NCI-H748 (cell line): ENCODE measurements around the gene RAB17.
"Not testable (repeated sequence)": the region's sequence is repeated elsewhere in the genome, so short reads cannot be mapped to it uniquely, and the experiment has no call there.

Experiments used
- DNase-seq: peaks from one replicate; lab custom pipeline; 2025; ENCODE audit not compliant: unreplicated experiment; lab: John Stamatoyannopoulos, UW

Gene RAB17

DNA sequence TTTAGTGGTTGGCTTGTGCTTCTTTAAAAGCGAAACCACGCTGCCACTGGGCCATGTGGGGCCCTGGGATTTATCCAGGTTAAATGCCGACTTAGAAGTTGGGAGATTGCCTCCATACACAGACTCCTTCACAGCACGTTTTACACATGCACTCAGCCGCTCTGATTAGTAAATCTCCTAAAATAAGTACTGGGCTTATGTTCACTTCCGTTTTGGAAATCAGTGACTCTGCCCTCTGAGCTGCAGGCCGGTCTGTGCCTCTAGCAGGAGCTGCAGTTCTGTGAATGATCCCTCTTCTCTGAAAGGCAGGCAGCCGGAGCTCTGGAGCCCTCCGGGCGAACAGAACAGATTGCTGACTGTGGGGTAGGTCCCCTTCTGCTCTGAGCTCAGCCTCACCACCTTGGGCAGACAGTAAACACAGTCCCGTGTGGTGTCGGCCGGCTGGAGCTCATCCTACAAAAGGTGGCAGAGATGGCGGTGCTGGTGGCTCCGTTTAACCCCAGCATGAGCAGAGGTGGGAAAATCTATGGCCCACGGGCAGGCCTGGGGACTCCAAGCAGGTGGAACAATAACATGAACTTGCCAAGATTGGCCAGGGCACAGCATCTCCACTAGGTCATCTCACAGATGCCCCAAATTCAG lies 9.8 kb upstream of the RAB17 start:
- no peak for DNase-seq

DNA sequence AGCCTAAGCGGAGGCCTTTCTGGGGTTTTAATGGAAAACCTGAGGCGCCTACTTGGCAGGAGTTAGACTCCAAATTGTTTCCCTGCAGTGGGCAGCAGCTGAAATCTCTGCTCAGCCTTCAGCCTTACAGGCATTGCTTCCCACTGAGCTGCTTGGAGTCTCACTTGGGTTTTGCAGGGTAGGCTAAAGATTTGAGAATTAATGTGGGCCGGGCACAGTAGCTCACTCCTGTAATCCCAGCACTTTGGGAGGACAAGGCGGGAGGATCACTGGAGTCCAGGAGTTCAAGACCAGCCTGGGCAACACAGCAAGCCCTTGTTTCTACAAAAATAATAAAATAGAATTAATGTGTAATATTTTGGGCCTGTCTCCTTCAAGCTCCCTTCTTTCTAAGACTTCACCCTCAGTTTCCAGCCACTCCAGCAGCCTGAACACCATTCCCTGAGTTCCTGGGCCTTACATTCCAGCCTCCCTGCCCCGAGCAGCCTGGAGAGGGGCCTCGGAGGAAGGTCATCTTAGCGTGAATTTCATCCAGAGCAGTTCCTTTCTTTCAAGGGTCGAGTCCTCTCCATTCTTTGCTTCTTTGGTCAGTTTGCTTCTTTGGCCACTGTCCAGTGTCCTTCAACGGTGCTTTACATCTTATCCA lies 9.1 kb upstream of the RAB17 start:
- no peak for DNase-seq

DNA sequence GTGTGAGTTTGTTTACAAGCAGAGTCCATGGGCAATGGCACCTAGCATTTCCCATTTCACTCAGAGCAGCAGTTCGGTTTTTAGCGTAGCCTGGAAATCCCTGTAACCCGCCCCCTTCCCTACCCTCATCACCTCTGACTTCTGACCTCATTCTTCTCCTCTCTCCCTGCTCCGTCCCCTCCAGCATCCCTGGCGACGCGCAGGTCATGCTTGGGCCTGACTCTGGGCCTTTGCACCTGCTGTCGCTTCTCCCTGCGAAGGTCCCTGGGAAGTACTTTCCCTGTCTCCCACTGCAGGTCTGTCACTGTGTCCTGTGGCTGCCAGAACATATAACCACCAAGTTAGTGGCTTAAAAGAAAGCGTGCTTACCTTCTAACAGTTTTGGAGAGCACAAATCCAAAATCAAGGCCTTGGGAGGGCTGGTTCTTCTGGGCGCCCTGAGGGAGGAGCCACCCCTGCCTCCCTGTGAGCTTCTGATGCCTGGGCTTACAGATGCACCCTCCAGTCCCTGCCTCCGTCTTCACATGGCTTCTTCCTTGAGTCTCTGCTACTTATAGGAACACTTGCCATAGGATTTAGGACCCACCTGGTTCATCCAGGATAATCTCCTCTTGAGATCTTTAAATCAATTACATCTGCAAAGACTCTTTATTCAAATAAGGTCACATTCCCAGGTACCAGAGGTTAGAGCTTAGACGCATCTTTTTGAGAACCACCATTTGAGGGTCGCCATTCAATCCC lies 8.1 kb upstream of the RAB17 start:
- no peak for DNase-seq

DNA sequence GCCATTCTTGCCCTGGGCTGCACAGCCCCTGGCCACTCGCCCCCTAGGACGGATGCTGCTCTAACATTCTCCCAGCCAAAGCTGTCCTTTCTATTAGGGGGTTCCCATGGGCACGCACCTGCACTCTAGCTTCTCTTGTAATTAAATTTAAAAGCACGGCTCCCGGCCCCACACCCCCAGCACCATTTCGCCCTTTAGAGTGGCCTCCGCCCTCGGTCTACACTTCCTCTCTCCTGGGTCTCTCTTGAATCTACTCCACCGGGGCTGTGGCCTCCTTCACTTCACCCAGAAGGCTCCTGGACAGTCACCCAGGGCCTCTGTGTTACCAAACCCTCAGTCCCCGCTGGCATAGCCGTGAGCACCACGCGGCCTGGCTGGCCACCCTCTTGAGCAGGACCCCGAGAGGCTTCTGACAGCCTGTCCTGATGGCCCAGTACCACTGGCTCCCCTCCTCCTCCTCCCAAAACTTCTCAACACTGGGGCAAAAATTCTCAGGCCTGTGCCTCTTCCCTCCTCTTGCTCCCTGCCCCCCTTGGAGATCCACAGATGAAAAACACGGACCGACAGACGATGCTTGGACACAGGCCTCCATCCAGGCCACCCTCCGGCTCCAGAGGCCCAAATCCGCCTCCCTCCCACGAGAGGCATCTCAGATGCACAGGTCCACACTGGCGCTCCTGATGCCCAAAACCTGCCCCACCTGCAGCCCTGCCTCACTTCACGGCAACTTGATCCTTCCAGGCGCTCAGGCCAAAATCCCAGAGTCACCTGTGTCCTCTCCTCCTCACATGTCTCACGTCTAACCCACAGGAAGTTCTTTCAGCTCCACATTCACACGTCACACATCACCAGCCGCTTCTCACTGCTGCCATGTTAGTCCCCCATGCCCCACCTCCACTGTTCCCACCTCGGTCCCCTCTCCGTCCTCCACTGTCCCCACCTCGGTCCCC lies 6.9 kb upstream of the RAB17 start:
- DNase-seq: no peak

DNA sequence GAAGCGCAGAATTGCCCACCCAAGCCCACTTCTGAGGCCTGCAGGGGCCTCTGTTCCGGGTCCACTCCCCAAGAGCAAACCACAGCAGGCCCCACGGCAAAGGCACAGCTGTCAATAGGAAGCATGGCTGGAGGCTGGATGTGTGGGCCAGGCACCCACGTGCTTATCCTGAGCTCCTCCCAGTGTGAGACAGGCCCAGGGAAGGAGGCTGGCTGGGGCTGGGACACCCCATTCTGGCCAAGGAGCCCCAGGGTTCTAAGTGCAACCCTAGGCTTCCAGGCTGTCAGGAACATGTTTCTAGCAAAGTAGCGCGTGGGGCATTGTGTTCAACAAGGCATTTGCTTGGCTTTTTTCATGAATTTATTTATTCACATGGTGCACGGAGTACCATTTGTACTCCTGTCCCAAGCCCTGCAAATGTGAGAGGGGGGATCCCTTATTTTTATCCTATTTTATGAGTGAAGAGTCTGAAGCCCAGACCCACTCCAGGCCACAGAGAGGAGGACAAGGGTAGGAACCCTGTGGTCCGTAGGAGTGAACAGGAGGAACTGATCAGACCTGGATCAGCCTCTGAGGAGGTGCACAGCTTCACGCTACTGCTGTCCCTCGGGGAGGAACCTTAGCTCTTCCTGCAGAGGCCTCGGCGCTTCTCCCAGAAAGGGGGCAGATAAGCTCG lies 6.1 kb upstream of the RAB17 start:
- DNase-seq: no peak

DNA sequence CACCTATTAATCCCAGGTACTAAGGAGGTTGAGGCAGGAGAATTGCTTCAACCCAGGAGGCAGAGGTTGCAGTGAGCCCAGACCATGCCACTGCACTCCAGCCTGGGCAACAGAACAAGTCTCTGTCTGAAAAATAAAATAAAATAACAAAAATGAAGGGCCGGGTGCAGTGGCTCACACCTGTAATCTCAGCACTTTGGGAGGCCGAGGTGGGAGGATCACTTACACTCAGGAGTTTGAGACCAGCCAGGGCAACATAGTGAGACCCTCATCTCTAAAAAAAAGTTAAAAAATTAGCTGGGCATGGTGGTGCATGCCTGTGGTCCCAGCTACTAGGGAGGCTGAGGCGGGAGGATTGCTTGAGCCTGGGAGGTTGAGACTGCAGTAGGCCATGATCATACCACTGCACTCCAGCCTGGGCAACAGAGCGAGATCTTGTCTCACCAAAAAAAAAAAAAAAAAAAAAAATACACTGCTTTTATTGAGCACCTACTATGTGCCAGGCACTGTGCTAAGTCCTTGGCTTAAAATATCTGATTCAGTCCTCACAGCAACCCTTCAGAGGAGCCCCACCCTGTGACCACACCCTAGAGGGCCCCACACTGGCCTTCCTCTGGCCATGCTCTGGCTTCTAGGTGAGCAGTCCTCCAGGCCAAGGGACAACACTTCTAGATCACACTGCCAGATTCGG lies 5.4 kb upstream of the RAB17 start:
- not testable (repeated sequence) for DNase-seq

DNA sequence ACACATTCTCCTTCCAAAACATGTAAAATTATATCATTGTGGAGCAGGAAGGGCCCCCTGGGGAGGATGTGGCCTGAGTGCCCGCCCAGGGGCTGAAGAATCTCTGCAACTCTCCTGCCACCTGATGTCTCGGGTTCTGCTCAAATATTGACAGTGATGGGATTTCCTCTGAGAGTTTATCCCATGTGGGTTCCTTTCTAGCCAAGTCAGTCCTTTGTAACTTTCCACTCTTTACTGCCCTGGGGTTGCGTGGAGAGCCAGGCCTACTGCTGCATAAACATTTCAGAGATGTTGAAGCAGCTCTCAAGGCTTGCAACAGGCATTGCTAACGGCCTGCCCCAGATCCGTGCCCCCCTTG lies 4.0 kb upstream of the RAB17 start:
- no peak for DNase-seq

DNA sequence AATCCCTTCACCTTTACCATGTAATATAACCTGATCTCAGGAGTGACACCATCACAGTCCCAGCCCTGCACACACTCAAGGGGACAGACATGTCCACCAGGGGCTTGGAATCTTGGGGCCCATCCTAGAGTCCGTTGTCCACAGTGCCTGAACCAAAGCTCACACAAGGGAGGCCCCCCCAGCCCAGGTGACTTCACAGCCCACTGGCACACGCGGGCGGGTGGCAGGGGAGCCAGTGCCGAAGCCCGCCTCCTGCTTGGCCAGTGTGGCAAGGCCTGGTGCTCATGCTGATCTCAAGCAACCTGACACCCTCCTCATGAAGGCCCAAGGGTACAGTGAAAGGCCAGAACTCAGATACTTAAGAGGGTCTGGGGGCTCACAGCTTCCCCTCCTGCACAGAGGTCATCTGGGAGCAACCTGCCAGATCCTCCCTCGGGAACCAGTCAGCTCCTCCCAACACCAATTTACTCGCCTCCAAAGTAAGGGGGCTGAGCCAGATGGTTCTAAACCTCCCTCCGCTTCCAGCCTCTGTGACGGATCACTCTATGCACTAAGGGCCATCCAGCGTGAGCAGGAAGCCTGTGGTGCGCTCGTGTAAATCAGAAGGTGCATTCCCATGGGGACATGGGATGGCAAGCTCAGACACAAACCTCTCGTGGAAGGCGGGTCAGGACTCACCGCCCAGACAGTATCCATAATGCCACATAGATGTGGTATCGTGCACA lies 3.2 kb upstream of the RAB17 start:
- no peak for DNase-seq

DNA sequence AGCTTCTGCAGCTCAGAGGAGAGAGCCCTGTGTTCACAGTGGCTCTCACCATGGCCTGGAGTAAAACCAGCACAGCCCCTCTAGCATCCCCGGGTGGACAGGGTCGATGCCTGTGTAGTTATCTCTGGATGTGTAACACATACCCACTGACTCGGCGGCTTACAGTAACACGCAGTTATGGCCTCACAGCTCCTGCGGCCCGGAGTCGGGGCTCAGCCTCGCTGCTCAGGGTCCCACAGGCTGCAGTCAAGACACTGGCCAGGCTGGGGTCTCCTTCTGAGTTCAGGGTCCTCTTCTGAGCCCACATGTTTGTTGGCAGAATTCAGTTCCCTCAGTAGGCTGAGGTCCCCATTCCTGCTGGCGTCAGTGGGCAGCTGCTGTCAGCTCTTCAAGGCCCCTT lies 2.5 kb upstream of the RAB17 start:
- no peak for DNase-seq

DNA sequence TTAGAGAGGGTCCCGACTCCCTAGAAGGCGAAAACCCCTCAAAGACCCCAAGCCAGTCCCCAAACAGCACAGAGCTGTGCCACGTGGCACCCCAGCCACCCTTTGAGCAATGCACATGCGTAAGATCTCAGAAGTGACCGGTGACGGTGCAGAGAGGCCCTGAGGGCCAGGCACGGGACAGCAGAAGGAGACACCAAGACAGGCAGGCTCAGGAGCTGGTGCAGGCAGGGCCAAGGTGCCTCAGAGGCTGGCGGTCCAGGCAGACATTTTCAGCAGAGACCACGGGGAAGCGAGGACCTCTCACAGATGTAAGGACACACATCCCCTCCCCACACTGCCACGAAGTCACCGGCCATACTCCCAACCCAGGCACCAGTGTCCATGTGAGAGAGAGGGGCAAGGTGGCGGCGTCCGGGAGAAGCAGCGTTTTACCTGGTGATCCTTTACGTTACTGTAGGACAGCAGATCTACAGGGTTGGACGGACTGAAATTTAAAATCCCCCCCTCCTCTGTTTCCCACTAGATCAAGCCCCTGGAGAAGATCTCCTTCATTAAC lies 2.0 kb upstream of the RAB17 start:
- no peak for DNase-seq

DNA sequence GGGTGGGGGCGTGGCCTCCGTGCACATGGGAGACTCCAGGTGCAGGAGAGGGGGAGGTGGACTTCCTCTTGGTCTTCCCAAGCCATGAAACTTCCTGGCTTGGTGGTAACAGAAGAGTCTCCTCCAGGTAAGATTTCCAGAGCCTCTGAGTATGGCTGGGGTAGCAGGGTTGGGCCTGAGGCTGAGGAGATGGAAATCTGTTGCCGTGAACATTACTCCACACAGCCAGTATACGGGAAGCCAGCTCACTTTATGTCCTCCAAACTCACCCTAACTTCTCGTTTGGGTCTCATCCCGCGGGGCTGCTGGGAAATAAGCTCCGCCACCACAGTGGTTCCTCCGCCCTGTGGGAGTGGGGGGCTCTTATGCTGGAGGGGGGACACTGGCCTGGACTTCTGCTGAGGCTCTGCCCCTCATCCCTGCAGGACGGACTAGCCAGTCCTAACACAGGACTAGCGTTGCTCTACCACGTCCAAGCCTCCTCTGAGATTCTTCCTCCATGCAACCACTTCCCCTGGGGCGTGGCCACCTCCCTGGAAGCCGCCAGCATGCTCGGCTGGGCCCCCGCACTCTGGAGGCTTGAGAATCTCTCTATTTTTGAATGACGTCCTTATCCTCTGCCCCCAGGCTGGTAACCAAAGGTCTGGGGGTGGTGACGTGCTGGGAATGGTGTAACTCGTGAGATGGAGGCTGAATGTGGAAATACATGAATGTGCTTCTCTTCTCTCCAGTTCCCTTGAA lies 777 bp upstream of the RAB17 start:
- DNase-seq: peak; percentile 13

DNA sequence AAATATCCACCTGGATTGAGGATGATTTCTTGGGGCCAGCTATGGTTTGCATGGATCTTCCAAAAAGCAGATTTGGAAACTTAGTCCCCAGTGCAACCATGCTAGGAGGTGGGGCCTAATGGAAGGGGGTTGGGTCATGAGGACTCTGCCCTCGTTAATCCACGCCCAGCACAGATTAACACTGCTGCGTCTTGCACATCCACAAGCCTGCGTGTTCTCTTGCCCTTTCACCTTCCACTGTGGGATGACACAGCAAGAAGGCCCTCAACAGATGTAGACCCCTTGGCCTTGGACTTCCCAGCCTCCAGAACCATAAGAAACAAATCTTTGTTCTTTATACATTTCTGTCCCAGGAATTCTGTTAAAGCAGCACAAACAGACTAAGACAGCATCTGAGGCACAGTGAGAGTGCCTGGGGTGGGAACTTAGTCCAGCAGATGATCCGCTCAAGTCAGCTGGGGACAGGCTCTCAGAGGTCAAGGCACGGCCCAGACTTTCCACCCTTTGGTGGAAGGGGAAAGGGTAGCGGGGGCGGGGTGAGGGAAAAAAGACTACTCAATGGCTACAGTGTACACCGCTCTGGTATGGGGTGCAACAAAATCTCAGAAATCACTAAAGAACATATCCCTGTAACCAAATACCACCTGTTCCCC lies 2.4 kb downstream of the RAB17 start:
- DNase-seq: no peak

DNA sequence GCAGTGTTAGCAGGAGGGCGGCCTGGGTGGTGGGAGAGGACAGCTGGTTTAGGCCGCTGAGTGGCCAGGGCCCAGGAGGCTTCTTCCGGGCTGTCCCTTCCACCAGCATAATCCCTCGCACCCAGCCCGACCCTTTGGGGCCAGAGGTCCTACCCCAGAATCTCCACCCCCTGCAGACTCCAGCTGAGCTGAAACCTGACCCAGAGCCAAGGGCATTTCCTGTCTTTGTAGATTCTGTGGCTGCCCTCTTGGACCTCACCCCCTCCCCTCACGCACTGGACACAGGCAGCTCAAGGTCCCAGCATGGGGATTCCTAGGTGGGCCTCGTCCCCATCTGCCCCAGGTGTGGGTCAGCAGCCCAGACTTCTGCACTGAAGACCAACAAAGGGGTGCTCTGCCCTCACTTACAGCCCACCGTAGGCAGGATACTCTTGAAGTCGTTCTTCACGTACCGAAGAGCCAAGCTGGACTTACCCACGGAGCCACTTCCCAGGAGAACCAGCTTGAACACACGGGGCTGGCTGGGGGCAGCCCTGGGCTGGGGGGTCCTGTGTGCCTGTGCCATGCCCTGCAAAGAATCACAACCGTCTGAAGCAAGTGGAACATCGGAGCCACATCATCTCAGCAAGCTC lies 4.8 kb downstream of the RAB17 start:
- DNase-seq: no peak

DNA sequence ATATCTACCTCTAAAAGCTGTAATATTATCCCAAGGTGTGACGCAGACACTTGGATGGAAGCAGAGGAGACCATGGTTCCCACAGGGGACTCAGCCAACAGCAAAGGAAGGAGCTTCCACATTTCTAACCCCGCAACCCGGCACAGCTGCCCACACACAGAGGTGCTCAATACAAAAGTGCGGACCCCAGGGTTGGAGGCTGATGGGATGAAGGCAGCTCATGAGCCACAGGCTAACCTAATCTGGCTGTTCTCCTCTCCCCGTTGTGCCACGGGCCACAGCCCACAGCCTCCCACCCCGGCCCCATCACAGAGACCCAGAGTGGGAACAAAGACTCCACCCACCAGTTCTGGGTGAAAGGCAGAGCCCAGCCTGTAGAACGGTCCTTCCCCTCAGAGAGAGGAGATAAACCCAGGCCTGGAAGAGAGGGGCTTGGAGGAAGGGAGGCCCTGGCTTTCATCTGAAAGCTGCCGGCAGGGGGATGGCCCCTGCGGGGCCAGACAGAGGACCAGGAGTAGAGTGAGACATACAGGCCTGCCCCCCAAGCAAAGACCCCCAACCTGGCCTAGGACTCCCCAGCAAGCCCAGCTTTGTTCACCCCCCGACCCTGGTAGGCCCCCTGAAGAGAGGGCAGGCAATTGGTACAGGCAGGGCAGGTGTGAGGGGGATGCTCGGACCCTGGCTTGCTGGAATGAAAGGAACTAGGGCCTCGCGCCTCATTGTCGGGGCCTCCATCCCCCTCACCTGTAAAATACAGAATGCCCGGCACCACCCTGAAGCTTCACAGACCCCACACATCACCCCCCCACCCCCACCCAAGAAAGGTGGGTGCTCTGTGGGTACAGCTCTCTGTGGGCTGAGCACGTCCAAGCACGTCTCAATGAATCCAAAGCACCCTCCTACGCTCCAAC lies 6.9 kb downstream of the RAB17 start:
- DNase-seq: no peak

DNA sequence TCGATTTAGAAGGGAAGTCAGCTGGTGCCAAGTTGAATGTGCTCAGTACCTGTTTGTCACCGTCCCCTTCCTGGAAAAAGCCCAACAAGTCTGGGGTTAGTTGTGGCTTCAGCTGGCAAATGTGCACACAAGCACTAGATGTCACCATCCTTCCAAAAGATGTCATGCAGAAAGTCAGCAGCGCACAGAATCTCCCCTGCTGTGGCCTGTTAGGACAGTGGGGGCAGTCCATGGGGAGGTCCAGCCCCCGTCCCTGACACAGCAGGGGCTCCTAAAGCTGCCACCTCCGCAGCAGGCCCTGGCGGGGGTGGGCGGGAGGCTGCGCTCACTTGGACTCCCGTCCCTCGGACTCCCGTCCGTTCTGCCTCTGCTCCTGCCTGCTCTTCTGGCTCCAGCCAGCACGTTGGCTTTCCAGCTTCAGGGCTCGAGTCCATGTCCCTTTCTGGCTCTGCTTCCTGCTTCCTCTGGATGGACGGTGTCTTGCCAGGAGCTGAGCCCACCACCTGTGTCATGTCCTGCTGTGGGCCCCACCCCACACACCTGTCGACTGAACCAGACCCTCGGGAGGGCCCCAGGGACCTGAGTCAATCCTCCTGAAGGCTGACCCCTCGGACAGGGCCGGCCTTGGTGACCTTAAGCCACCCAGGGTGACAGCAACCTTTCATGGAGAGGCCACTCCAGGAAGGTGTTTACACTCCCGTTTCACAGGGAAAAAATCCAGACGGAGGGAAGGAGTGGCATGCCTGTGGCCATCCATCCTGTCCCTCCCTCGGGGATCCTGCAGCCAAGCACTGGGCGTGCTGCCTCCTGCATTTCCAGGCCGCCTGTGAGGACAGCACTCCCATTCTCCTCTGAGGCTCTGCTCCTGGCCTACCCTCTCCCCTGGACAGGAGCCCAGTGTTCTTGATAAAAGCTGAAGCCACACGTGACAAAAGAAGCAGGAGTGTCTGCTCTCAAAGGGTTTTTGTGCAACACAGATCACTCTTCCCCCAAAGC lies 8.5 kb downstream of the RAB17 start:
- peak; percentile 65 for DNase-seq
